ENCODE measurements around the gene FOXE3. TPM values are rescaled to one million over a fixed set of nuclear protein-coding genes. Genes with fewer than 3 reads are reported as not detected.
A peak's percentile ranks its signal among the peaks of the same experiment; 100 is the strongest.

FOXE3 gene
- total RNA-seq, 2 experiments from 2014 or later = not detected

- Mint-ChIP-seq H3K27me3 (peaks cover 11% of the 10 kb centered on the region), H3K4me1 (no peaks in the 10 kb centered on the region), H3K36me3 (ENCODE audit: low read depth) (no peaks in the 10 kb centered on the region), H3K27ac (no peak overlapping the region), H3K9me3 (ENCODE audit: low read depth) (no peaks in the 10 kb centered on the region), H3K4me3 (no peak overlapping the region)
- POLR2A ChIA-PET = no interaction called here
- intact Hi-C loops (cut with DNase I, micrococcal nuclease) = no loop called here
- DNase-seq = no peak
- CTCF ChIA-PET = interaction anchor here (0.6 to 1.2 kb wide), 2 partner anchors 14 to 330 kb away, joined by 3 read pairs; no protein-coding TSS in a partner anchor
- no peak for ATAC-seq
These were observed 10.4 kb upstream of the FOXE3 start for GRCh38 chr1:47405697-47406096.

GRCh38 chr1:47406966-47407365 lies 9.1 kb upstream of the FOXE3 start:
- H3K36me3 Mint-ChIP-seq (ENCODE audit: low read depth) = no peaks in the 10 kb centered on the region
- intact Hi-C loops (cut with DNase I, micrococcal nuclease) = no loop called here
- no peak overlapping the region for H3K27ac Mint-ChIP-seq
- no peak for DNase-seq
- H3K27me3 Mint-ChIP-seq = peaks cover 7% of the 10 kb centered on the region
- CTCF ChIA-PET = no interaction called here
- H3K4me1 Mint-ChIP-seq = no peaks in the 10 kb centered on the region
- H3K9me3 Mint-ChIP-seq (ENCODE audit: low read depth) = no peaks in the 10 kb centered on the region
- no peak for ATAC-seq
- H3K4me3 Mint-ChIP-seq = no peak overlapping the region
- POLR2A ChIA-PET = no interaction called here

- POLR2A ChIA-PET = no interaction called here
- CTCF ChIA-PET = no interaction called here
These were observed 8.6 kb upstream of the FOXE3 start for GRCh38 chr1:47407481-47407880.

DNA sequence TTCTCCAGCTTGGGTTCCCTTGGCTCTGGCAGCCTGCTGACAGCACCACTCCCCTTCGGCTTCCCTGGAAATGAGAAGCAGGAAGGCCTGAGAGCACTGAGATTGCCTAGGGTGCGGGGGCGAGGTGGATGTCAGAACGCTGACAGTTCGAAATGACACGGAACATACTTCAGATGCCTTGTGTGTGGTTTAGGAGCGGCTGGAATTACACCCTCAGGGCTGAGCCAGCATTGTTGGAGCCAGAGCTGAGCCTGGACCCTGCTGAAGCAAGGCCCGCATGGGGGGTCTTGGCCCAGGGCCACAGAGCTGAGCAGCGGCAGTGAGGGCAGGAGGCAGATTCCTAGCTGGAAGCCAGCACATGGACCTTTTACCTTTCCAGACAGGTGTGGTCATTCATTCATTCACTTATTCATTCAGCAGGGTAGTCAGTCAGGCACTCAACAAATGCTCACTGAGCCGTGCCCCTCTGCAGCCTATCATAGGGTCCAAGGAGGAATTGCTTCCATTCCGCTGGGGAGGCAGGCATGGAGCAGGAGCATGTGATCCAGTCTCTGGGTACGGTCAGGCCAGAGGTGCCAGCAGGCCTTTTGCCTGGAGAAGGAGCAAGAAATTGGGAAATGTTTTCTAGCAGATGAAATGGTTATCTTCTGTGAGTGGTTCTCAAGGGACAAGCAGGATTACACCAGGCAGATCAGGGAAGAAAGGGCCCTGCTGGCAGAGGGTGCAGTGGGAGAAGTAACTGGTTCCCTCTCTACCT lies 6.6 kb upstream of the FOXE3 start:
- Mint-ChIP-seq H3K27me3 (peaks cover 12% of the 10 kb centered on the region), H3K4me1 (no peaks in the 10 kb centered on the region), H3K36me3 (ENCODE audit: low read depth) (no peaks in the 10 kb centered on the region), H3K9me3 (ENCODE audit: low read depth) (no peaks in the 10 kb centered on the region), H3K4me3 (no peak overlapping the region), H3K27ac (no peak overlapping the region)
- ATAC-seq (no peak), DNase-seq (no peak)
- POLR2A ChIA-PET = no interaction called here
- intact Hi-C loops (cut with DNase I, micrococcal nuclease) = no loop called here
- CTCF ChIA-PET = no interaction called here

More at GRCh38 chr1:47407481-47407880, 8.6 kb upstream of the FOXE3 start:
- H3K36me3 Mint-ChIP-seq (ENCODE audit: low read depth) = no peaks in the 10 kb centered on the region
- intact Hi-C loops (cut with DNase I, micrococcal nuclease) = no loop called here
- ATAC-seq (no peak), DNase-seq (no peak)
- peaks cover 7% of the 10 kb centered on the region for H3K27me3 Mint-ChIP-seq
- H3K4me1 Mint-ChIP-seq = no peaks in the 10 kb centered on the region
- no peaks in the 10 kb centered on the region for H3K9me3 Mint-ChIP-seq (ENCODE audit: low read depth)
- no peak overlapping the region for H3K4me3 Mint-ChIP-seq
- no peak overlapping the region for H3K27ac Mint-ChIP-seq

DNA sequence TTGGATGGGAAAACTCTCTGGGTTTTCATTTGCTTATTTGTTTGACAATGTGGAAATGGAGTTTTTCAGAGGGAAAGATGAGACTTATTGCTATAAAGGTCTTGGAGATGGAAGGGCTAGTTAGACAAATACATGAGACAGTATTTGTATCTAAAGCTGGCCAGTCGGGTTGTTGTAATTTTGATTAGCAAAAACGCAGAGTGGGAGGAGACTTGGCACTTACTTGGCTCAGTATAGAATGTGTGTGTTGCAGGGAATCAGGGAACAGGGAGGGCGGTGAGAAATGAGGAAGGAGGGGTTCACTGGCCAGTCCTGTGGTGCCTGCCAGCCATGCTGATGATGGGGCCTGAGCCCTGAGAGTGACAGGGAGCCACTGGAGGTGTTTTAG lies 6.0 kb upstream of the FOXE3 start:
- no peaks in the 10 kb centered on the region for H3K9me3 Mint-ChIP-seq (ENCODE audit: low read depth)
- no peaks in the 10 kb centered on the region for H3K36me3 Mint-ChIP-seq (ENCODE audit: low read depth)
- H3K4me3 Mint-ChIP-seq = no peak overlapping the region
- no peak overlapping the region for H3K27ac Mint-ChIP-seq
- ATAC-seq = no peak
- peaks cover 11% of the 10 kb centered on the region for H3K27me3 Mint-ChIP-seq
- no peak for DNase-seq
- intact Hi-C loops (cut with DNase I, micrococcal nuclease) = no loop called here
- no peaks in the 10 kb centered on the region for H3K4me1 Mint-ChIP-seq
- POLR2A ChIA-PET = no interaction called here
- CTCF ChIA-PET = no interaction called here

DNA sequence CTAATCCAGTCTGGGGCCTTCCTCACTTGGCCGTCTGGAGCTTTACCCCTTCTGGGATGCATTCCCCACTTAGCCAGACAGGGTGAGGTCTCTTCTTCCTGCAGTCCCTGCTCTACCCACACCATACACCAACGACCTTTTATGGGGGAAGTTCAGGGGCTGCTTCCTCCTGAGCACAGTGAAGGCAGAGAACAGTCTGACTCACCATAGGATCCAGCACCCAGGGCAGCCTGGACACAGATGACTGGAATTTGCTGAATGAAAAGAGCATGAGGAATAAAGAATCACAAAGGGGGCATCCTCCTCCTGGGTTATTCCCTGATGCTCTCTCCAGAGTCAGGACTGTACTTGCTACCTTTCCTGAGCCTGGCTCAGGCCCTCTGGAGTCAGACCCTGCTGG lies 4.6 kb upstream of the FOXE3 start:
- CTCF ChIA-PET = interaction anchor here (1.4 to 1.6 kb wide), 2 partner anchors 11 to 25 kb away, joined by 4 to 8 read pairs; no protein-coding TSS in a partner anchor
- intact Hi-C loops (cut with DNase I, micrococcal nuclease) = no loop called here
- Mint-ChIP-seq H3K4me3 (no peak overlapping the region), H3K36me3 (ENCODE audit: low read depth) (no peaks in the 10 kb centered on the region), H3K4me1 (no peaks in the 10 kb centered on the region), H3K27ac (no peak overlapping the region), H3K9me3 (ENCODE audit: low read depth) (no peaks in the 10 kb centered on the region), H3K27me3 (peaks cover 18% of the 10 kb centered on the region)
- ATAC-seq = no peak
- no peak for DNase-seq
- POLR2A ChIA-PET = interaction anchor here (0.5 kb wide), 1 partner anchor 71 kb away, joined by 4 read pairs; no protein-coding TSS in a partner anchor

DNA sequence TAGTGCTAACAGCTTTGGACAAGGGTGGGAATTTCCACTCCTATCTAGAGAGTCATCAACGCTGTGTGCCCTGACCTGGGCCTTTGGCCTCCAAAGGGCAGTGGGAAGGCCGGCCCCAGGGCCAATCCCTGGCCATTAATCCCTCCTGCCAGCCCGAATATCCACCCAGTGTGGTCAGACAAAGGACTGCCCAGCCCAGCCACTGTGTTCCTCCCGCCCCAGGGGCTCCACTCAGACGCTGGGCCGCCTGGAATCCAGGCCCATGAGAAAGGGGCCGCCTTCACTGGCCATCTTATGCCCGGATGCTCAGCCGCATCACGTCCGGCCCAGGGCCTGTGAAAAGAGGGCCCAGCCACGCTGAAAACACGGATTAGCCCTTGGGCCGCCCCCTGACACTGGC lies 3.6 kb upstream of the FOXE3 start:
- peaks cover 3% of the 10 kb centered on the region for H3K4me1 Mint-ChIP-seq

GRCh38 chr1:47416319-47417169 lies 459 bp downstream of the FOXE3 start:
- peak overlapping the region; percentile 20 for H3K27ac Mint-ChIP-seq
- ATAC-seq (peak; percentile 53), DNase-seq (peak; percentile 45)
- ChIA-PET CTCF (interaction anchor here (0.6 to 0.8 kb wide), 3 partner anchors 15 to 24 kb away, joined by 3 read pairs; no protein-coding TSS in a partner anchor), POLR2A (no interaction called here)
- intact Hi-C loops (cut with DNase I, micrococcal nuclease) = no loop called here
- peak overlapping the region; percentile 39 for H3K4me3 Mint-ChIP-seq
- H3K4me1 Mint-ChIP-seq = peaks cover 5% of the 10 kb centered on the region
- H3K36me3 Mint-ChIP-seq (ENCODE audit: low read depth) = no peaks in the 10 kb centered on the region
- peaks cover 40% of the 10 kb centered on the region for H3K27me3 Mint-ChIP-seq
- no peaks in the 10 kb centered on the region for H3K9me3 Mint-ChIP-seq (ENCODE audit: low read depth)

More for the DNA sequence above, 3.6 kb upstream of the FOXE3 start:
- DNase-seq (no peak), ATAC-seq (no peak)
- H3K9me3 Mint-ChIP-seq (ENCODE audit: low read depth) = no peaks in the 10 kb centered on the region
- POLR2A ChIA-PET = no interaction called here
- CTCF ChIA-PET = interaction anchor here (1.4 to 1.6 kb wide), 2 partner anchors 10 to 24 kb away, joined by 4 to 8 read pairs; no protein-coding TSS in a partner anchor
- intact Hi-C loops (cut with DNase I, micrococcal nuclease) = no loop called here
- peaks cover 23% of the 10 kb centered on the region for H3K27me3 Mint-ChIP-seq
- no peak overlapping the region for H3K4me3 Mint-ChIP-seq
- no peak overlapping the region for H3K27ac Mint-ChIP-seq
- H3K36me3 Mint-ChIP-seq (ENCODE audit: low read depth) = no peaks in the 10 kb centered on the region

DNA sequence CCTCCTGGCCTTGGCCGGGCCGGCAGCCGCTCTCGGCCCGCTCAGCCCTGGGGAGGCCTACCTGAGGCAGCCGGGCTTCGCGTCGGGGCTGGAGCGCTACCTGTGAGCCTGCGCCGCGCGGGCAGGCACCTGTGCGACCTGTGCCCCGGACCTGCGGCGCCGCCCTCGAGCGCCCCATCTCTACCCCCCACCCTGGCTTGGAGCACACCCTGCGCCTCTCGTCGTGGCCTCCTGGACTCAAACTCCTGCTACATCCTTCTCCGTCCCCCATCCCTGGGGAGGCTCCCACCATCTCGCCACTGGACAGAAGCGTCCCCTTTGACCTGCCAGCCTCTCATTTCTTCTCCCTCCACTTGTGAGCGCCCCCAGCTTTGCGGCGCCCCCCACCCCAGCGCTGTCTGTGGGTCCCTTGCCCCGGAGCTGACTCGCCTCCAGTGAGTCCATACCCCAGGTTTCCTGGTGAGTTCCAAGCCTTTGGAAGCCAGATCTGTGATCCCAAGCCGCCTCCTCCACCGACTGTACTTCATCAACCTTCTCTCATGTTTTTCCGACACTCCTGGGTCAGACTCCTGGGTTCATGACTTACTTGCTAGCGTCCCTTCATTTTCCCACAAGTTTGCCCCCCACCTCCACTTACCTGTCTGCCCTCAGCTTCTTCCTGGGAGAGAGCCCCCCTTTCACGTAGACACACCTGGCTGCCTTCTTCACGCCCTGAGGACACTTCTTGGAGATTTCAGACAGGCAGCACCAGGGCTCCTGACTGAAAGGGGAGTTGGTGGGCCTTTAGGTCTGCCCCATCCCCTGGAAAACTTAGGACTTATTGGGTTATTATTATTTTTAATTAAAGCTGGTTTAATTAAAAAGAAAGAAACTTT lies 1.3 kb downstream of the FOXE3 start:
- CTCF ChIA-PET = interaction anchor here (0.6 to 0.9 kb wide), 4 partner anchors 15 to 25 kb away, joined by 3 read pairs; partner anchors contain the start of gene FOXD2
- ATAC-seq (no peak), DNase-seq (no peak)
- Mint-ChIP-seq H3K27me3 (peaks cover 40% of the 10 kb centered on the region), H3K27ac (no peak overlapping the region), H3K4me3 (no peak overlapping the region), H3K9me3 (ENCODE audit: low read depth) (no peaks in the 10 kb centered on the region), H3K36me3 (ENCODE audit: low read depth) (no peaks in the 10 kb centered on the region), H3K4me1 (peaks cover 5% of the 10 kb centered on the region)
- intact Hi-C loops (cut with DNase I, micrococcal nuclease) = no loop called here
- POLR2A ChIA-PET = no interaction called here

DNA sequence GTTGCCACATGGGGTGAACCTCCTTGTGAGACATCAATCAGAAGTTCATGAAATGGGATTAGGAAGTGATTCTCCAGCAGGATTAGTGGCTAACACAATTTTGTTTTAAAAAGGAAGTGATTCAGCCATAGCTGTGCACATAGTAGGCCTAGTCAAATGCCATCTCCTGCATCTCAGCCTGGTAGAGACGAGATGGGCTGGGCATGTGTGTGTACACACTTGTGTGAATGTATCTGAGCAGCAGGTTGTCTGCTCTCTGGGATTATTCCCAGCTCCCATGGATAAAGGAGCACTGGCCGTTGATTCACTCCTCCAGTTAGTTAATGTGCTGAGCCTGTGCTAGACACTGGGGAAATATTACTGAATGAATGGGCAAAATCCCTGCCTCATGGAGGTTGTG lies 2.0 kb downstream of the FOXE3 start:
- DNase-seq (no peak), ATAC-seq (no peak)
- CTCF ChIA-PET = interaction anchor here (0.9 kb wide), 1 partner anchor 20 kb away, joined by 3 read pairs; the partner anchor contains the start of gene FOXD2
- Mint-ChIP-seq H3K9me3 (ENCODE audit: low read depth) (no peaks in the 10 kb centered on the region), H3K27ac (no peak overlapping the region), H3K27me3 (peaks cover 40% of the 10 kb centered on the region), H3K4me3 (no peak overlapping the region), H3K4me1 (peaks cover 5% of the 10 kb centered on the region), H3K36me3 (ENCODE audit: low read depth) (no peaks in the 10 kb centered on the region)
- intact Hi-C loops (cut with DNase I, micrococcal nuclease) = no loop called here
- POLR2A ChIA-PET = no interaction called here

DNA sequence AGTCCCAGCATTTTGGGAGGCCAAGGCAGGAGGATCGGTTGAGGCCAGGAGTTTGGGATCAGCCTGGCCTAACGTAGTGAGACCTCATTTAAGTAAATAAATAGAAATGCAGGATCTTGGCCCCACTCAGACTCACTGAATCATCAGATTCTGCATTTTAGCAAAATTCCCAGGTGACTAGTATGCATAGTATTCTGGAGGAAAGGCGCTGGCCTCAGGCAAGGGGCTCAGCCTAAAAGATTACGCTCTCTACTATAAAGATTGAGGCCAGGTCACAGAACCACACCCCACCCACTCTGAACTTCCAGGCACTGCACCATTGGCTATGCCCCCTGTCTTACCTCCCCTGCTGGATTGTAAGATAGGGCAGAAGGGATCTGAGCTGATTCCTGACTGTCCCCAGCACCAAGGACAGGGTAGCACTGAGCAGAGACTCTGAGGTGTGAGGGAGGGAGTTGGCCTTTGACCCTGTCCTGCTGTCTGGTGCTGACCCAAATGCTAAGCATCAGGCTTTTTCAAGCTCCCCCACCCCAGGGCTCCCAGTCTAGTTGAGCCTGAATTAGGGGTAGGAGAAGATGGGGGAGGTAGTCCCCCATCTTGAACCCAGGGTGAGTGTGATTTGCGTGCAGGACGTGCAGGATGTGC lies 2.7 kb downstream of the FOXE3 start:
- Mint-ChIP-seq H3K36me3 (ENCODE audit: low read depth) (no peaks in the 10 kb centered on the region), H3K27me3 (peaks cover 40% of the 10 kb centered on the region), H3K4me3 (no peak overlapping the region), H3K4me1 (peaks cover 5% of the 10 kb centered on the region), H3K27ac (no peak overlapping the region), H3K9me3 (ENCODE audit: low read depth) (no peaks in the 10 kb centered on the region)
- intact Hi-C loops (cut with DNase I, micrococcal nuclease) = no loop called here
- DNase-seq = no peak
- CTCF ChIA-PET = interaction anchor here (0.9 kb wide), 1 partner anchor 156 kb away, joined by 4 read pairs; no protein-coding TSS in a partner anchor
- no peak for ATAC-seq
- POLR2A ChIA-PET = no interaction called here
